Esophagus muscularis mucosa (tissue), 3 donors: ENCODE measurements around the gene MID2.

Experiments used
- POLR2A ChIP-seq: fragments of 450-650 bp; IDR thresholded peaks from one replicate; pipeline ENCODE4 v1.6.1; 2017; ENCODE audit warnings: antibody characterized with exemption, moderate library complexity, mild to moderate bottlenecking, low read depth
- TF ChIP-seq, protein P1 (sequence below), 3 experiments: fragments of 200-600 bp in 2 of 3; fragments of 450-650 bp in 1 of 3; sonication (generic) in 2 of 3; IDR thresholded peaks; one replicate each; pipeline ENCODE4 v1.5.1; 2017 to 2019; ENCODE audit warnings: antibody characterized with exemption in 3 of 3, mild to moderate bottlenecking in 2 of 3, moderate library complexity in 1 of 3

GRCh38 chrX:107935200-107935599 lies 109.5 kb downstream of the MID2 start:
- TF ChIP-seq, protein P1, sequence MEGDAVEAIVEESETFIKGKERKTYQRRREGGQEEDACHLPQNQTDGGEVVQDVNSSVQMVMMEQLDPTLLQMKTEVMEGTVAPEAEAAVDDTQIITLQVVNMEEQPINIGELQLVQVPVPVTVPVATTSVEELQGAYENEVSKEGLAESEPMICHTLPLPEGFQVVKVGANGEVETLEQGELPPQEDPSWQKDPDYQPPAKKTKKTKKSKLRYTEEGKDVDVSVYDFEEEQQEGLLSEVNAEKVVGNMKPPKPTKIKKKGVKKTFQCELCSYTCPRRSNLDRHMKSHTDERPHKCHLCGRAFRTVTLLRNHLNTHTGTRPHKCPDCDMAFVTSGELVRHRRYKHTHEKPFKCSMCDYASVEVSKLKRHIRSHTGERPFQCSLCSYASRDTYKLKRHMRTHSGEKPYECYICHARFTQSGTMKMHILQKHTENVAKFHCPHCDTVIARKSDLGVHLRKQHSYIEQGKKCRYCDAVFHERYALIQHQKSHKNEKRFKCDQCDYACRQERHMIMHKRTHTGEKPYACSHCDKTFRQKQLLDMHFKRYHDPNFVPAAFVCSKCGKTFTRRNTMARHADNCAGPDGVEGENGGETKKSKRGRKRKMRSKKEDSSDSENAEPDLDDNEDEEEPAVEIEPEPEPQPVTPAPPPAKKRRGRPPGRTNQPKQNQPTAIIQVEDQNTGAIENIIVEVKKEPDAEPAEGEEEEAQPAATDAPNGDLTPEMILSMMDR (IDR thresholded peaks at IDR 0.05), result no peak
- TF ChIP-seq POLR2A, result no peak
